Heart left ventricle (tissue), 16 donors: Measurements from ENCODE around the gene TRIM33. TPM values are rescaled to one million over a fixed set of nuclear protein-coding genes. Genes with fewer than 3 reads are reported as not detected.

ENCODE experiments used
- ATAC-seq, 4 donors: fragments of 200-7000 bp; cut with Tn5 transposase; one replicate each; pipeline ENCODE4 v1.9.1; 2020 to 2022; ENCODE audit warnings: moderate library complexity in 4 of 4, mild to moderate bottlenecking in 3 of 4, moderate number of reproducible peaks in 1 of 4
- DNase-seq, 5 donors: peaks; one replicate each; pipeline ENCODE4 v3.0.0-alpha.2; 2020
- H3K27ac ChIP-seq, 12 donors: fragments of 200-600 bp; sonication (generic) in 4 of 12; one replicate each; pipeline versions ENCODE4 v1.5.0 to v1.8.0; 2016 to 2022; ENCODE audit warnings: mild to moderate bottlenecking in 2 of 12
- H3K27me3 ChIP-seq, 9 donors: fragments of 200-600 bp; sonication (generic) in 2 of 9; one replicate each; pipeline versions ENCODE4 v1.5.1 to v1.8.0; 2016 to 2022; ENCODE audit warnings: mild to moderate bottlenecking in 3 of 9
- H3K36me3 ChIP-seq, 9 donors: fragments of 200-600 bp; sonication (generic) in 2 of 9; one replicate each; pipeline versions ENCODE4 v1.5.0 to v1.8.0; 2018 to 2022; ENCODE audit warnings: mild to moderate bottlenecking in 2 of 9
- H3K4me1 ChIP-seq, 12 donors: fragments of 200-600 bp; sonication (generic) in 4 of 12; one replicate each; pipeline versions ENCODE4 v1.5.0 to v1.8.0; 2016 to 2022; ENCODE audit warnings: mild to moderate bottlenecking in 3 of 12
- H3K4me3 ChIP-seq, 12 donors: fragments of 200-600 bp; sonication (generic) in 4 of 12; one replicate each; pipeline versions ENCODE4 v1.5.0 to v1.8.0; 2017 to 2022; ENCODE audit warnings: mild to moderate bottlenecking in 9 of 12, moderate library complexity in 4 of 12
- H3K9me3 ChIP-seq, 12 donors: fragments of 200-600 bp; sonication (generic) in 4 of 12; one replicate each; pipeline versions ENCODE4 v1.5.0 to v1.8.0; 2016 to 2022; ENCODE audit warnings: mild to moderate bottlenecking in 1 of 12
- POLR2A ChIP-seq, 2 donors: fragments of 450-650 bp; IDR thresholded peaks; one replicate each; pipeline ENCODE4 v1.6.1; 2017; ENCODE audit warnings: antibody characterized with exemption in 2 of 2, mild to moderate bottlenecking in 2 of 2, moderate library complexity in 2 of 2
- WGBS, 4 donors: extraction: QIAGEN DNeasy Blood & Tissue Kit in 2 of 4; methylation state at CpG; one replicate each; pipeline versions ENCODE4 v1.1.5 to v1.1.7; 2013 to 2018; 5-methylcytosine and 5-hydroxymethylcytosine counted together
- intact Hi-C, 10 donors: fragments of 100-400 bp; cut with DNase I; formaldehyde crosslinking; loops; one replicate each; pipeline versions ENCODE4 v1.11.1 to v1.14.2; 2022
- polyA plus RNA-seq, 2 donors: library from polyadenylated mRNA; stranded (reverse); fragments of 200-250 nt; gene quantifications; one replicate each; pipeline ENCODE4 v1.2.3, GENCODE V29; 2013
- total RNA-seq, 9 donors: library from RNA; depleted of rRNA in 2 of 9; stranded (reverse); fragments of >200 nt in 2 of 9; fragmentation: NEBNext Ultra II Directional in 3 of 9; extraction: Animal tissue kit (Norgen Biotek cat#: 25700) in 3 of 9; gene quantifications; one replicate each; pipeline versions ENCODE4 v1.1.0 to v1.2.4, GENCODE V29; 2016 to 2023
- TF ChIP-seq, protein P1 (sequence below), 12 donors: fragments of 200-600 bp; sonication (generic) in 4 of 12; IDR thresholded peaks; one replicate each; pipeline versions ENCODE4 v1.5.0 to v1.8.0; 2018 to 2022; ENCODE audit warnings: antibody characterized with exemption in 12 of 12, mild to moderate bottlenecking in 5 of 12
- donor health status: ischemic (EF 13 %, LVEDD 7.1; RV severe dilation, severe dysfunction).
- donor health status: healthy with polysubstance abuse.
- donor health status: DM: no; HTN: yes; CAD: no.
- donor health status: DM: no; HTN: no; CAD: no.
- donor health status: ischemic (EF 25% LVEDD 6.9; RV normal size, moderate dysfunction).
- donor health status: ischemic (EF 25% LVEDD 5.7; RV mildly dilated, moderate dysfunction).
- donor health status: healthy.
- donor health status: DM: yes; HTN: yes; CAD: no.
- donor health status: ischemic (EF 35%, LVEDD 5.7; RV mildly dilated, moderate dysfunction).
- donor health status: nonischemic (EF 11% LVEDD 7.7; RV severe dilation, severe dysfunction).
- donor health status: DM: yes; HTN: yes; CAD: no.
- donor health status: PGD.
- donor health status: ischemic (EF 29% LVEDD 5.4; RV normal size, mild dysfunction).
- donor health status: nonischemic (EF 23%, LVEDD 6.1; RV moderate dilation, normal function).

The TRIM33 gene
- total and polyA plus RNA-seq, 11 donors: 6.1 to 30.8 (median 17.3) TPM

DNA sequence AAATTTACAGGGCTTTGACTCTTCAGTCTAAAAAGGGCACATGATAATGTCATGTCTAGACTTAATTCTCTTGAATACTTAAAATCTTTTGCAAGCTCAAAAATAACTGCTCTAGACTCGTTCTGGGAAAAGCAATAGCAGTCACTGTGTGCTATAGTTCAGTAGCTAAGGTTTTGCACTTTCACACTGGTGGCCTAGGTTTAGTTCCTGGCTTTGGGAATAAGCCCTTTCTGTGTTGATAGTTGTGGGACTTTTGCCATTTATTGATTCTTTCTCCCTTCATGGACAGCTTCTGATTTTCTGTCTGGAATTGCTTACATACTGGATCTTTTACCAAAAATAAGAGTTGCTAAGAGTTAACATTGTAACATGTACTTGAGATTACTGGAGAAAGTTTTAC lies 151.2 kb downstream of the TRIM33 start:
- WGBS, 4 donors: 37 to 49% (median 44%) methylated on average over 1 of the region's 1 CpG
- H3K4me3 ChIP-seq: no peak overlapping the region
- no peak overlapping the region for H3K27ac ChIP-seq
- intact Hi-C loops: loop anchor here in 2 of 10 donors (10.0 kb wide), 2 partner anchors 195 to 315 kb away; partner anchors contain the start of gene DENND2C (in 1 of the 2)
- H3K4me1 ChIP-seq: no peaks in the 10 kb centered on the region
- H3K36me3 ChIP-seq: no peaks in the 10 kb centered on the region
- H3K27me3 ChIP-seq: no peaks in the 10 kb centered on the region
- no peak for ATAC-seq
- TF ChIP-seq, protein P1, sequence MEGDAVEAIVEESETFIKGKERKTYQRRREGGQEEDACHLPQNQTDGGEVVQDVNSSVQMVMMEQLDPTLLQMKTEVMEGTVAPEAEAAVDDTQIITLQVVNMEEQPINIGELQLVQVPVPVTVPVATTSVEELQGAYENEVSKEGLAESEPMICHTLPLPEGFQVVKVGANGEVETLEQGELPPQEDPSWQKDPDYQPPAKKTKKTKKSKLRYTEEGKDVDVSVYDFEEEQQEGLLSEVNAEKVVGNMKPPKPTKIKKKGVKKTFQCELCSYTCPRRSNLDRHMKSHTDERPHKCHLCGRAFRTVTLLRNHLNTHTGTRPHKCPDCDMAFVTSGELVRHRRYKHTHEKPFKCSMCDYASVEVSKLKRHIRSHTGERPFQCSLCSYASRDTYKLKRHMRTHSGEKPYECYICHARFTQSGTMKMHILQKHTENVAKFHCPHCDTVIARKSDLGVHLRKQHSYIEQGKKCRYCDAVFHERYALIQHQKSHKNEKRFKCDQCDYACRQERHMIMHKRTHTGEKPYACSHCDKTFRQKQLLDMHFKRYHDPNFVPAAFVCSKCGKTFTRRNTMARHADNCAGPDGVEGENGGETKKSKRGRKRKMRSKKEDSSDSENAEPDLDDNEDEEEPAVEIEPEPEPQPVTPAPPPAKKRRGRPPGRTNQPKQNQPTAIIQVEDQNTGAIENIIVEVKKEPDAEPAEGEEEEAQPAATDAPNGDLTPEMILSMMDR (IDR thresholded peaks at IDR 0.05): no peak
- no peak for TF ChIP-seq POLR2A (IDR thresholded peaks at IDR 0.05)
- no peak for DNase-seq
- H3K9me3 ChIP-seq: peaks cover 0 to 26% (median 9%) of the 10 kb centered on the region in 12 donors

DNA sequence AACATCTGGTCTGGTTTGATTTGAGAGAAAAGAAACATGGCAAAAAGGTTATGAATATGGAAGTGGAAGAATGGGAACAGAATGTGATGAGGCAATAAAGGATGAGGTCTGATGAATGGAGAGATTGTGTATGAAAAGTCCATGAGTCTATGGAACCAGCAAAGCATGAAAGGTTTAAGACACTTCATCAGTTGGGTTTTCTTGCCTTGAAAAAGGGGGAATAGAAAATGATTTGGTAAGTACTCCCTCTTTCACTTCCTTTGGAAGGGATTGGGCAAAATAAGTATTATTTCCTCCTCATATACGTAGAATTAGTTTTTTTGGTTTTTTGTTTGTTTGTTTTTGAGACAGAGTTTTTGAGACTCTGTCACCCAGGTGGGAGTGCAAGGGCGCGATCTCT lies 155.8 kb downstream of the TRIM33 start:
- Histone ChIP-seq H3K27ac (no peak overlapping the region), H3K36me3 (no peaks in the 10 kb centered on the region), H3K27me3 (no peaks in the 10 kb centered on the region), H3K4me3 (no peak overlapping the region), H3K4me1 (peaks cover 0 to 14% (median 6%) of the 10 kb centered on the region in 12 donors), H3K9me3 (no peaks in the 10 kb centered on the region)
- DNase-seq: no peak
- 93 to 98% (median 96%) methylated on average over 3 of the region's 3 CpGs for WGBS, 4 donors
- no peak for TF ChIP-seq POLR2A (IDR thresholded peaks at IDR 0.05)
- no peak for ATAC-seq
- intact Hi-C loops: loop anchor here in 2 of 10 donors (10.0 kb wide), 2 partner anchors 200 to 320 kb away; partner anchors contain the start of gene DENND2C (in 1 of the 2)

DNA sequence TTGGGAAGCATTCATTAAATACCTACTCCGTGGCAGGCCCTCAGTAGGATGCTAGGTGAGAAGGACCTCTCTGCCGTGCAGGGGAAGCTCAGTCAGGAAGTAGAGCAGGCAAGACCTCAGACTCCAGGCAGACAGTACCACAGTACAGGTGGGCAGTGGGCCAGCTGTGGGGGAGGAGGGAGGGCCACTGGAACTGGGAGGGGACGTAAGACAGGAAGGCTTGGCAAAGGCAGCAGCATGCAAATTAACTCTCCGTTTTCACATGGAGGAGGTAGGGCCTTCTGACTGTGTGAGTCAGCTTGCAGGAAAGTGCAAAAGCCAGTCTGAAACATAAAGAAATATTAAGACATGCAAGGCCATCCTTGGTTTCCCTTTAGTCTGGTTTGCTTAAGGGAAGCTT lies 157.7 kb downstream of the TRIM33 start:
- TF ChIP-seq POLR2A (IDR thresholded peaks at IDR 0.05): no peak
- TF ChIP-seq, protein P1 (IDR thresholded peaks at IDR 0.05): no peak
- no peaks in the 10 kb centered on the region for H3K27me3 ChIP-seq
- H3K36me3 ChIP-seq: no peaks in the 10 kb centered on the region
- WGBS, 4 donors: 12 to 19% (median 15%) methylated on average over 4 of the region's 4 CpGs
- H3K4me3 ChIP-seq: no peak overlapping the region
- DNase-seq: peak; percentile 59 to 80 (median 67)
- peak; percentile 74 to 92 (median 84) for ATAC-seq
- peak overlapping the region in 1 of 12 donors; percentile 41 for H3K27ac ChIP-seq
- peaks cover 0 to 14% (median 6%) of the 10 kb centered on the region in 12 donors for H3K4me1 ChIP-seq
- H3K9me3 ChIP-seq: no peaks in the 10 kb centered on the region
- intact Hi-C loops: loop anchor here in 3 of 10 donors (5.0 to 10.0 kb wide), 3 partner anchors 202 to 322 kb away; partner anchors contain the start of gene DENND2C (in 2 of the 3)

DNA sequence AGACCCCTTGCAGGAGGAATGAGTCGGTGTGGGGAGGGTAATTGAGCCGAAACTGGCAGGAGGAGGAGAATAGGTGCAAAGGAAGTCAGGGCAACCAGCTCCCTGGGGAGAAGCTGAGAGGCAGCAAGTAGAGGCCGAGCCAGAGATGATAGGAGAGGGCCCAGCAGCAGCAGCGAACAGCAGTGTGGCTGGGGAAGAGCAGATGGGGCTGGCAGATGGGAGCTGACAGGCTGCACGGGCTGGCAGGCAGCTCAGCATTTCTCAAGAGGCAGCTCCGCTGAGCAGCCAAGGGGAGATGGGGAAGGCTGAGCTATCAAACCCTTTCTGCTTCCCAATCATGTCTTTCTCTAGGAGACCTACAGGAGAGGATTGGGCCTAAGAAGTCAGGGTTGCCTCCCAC lies 158.2 kb downstream of the TRIM33 start:
- peak overlapping the region in 1 of 12 donors; percentile 41 for H3K27ac ChIP-seq
- DNase-seq: no peak
- no peak overlapping the region for H3K4me3 ChIP-seq
- WGBS, 4 donors: 55 to 67% (median 57%) methylated on average over 6 of the region's 6 CpGs
- no peaks in the 10 kb centered on the region for H3K36me3 ChIP-seq
- ATAC-seq: peak in 1 of 4 donors; percentile 56
- no peaks in the 10 kb centered on the region for H3K27me3 ChIP-seq
- H3K9me3 ChIP-seq: no peaks in the 10 kb centered on the region
- TF ChIP-seq, protein P1 (IDR thresholded peaks at IDR 0.05): no peak
- TF ChIP-seq POLR2A (IDR thresholded peaks at IDR 0.05): no peak
- peaks cover 0 to 16% (median 6%) of the 10 kb centered on the region in 12 donors for H3K4me1 ChIP-seq
- intact Hi-C loops: loop anchor here in 3 of 10 donors (5.0 to 10.0 kb wide), 3 partner anchors 202 to 322 kb away; partner anchors contain the start of gene DENND2C (in 2 of the 3)
